Measurements from ENCODE around the gene TKT.

- TF ChIP-seq CTCF (IDR thresholded peaks at IDR 0.05), result no peak
- TF ChIP-seq ZFX (IDR thresholded peaks at IDR 0.05; ENCODE audit: borderline replicate concordance), result no peak
Observed at GRCh38 chr3:53182764-53183355, 73.0 kb downstream of the TKT start.

Measured in 22Rv1 (cell line).